K562 (cell line): ENCODE results near the gene TUB. TPM values are rescaled to one million over a fixed set of nuclear protein-coding genes. Genes with fewer than 3 reads are reported as not detected.
A peak's percentile ranks its signal among the peaks of the same experiment; 100 is the strongest.

Source experiments
- ATAC-seq: fragments of 200-7000 bp; cut with Tn5 transposase; 3 replicates; pipeline ENCODE4 v1.9.1; 2020; ENCODE audit warnings: moderate library complexity
- BruUV-seq: library from RNA; stranded (reverse); fragments of 400-500 nt; replicated peaks from 2 replicates; lab custom pipeline; 2021; lab: Mats Ljungman, UMichigan
- CTCF ChIA-PET: fragments of 300-600 bp; formaldehyde crosslinking; extraction: SDS; loops from one replicate; lab custom pipeline; 2021; ENCODE audit warnings: low intra/inter-chr PET ratio; lab: Yijun Ruan, JAX
- POLR2A ChIA-PET: fragments of 300-600, 350-650 bp; sonication (Branson Sonifier 250); formaldehyde crosslinking; extraction: SDS; loops from one replicate; lab custom pipeline; 2021; ENCODE audit warnings: antibody characterized with exemption, inconsistent platforms; lab: Yijun Ruan, JAX
- DNase-seq, 4 experiments: peaks; one replicate each; pipeline versions ENCODE4 v3.0.0 to v3.0.0-alpha.2; 2011 to 2018; ENCODE audit warnings: low spot score in 3 of 4, mixed read lengths in 3 of 4; ENCODE audit errors: extremely low read depth in 1 of 4
- FAIRE-seq: peaks from 2 replicates; lab custom pipeline; 2011; peaks lifted over from hg19 to GRCh38; lab: Jason Lieb, UNC
- H2AFZ ChIP-seq: 2 replicates; pipeline ENCODE4 v1.6.0; 2011; ENCODE audit warnings: low read depth, low read length, control low read depth, inconsistent platforms
- H3K27ac ChIP-seq: fragments of 200-600 bp; 3 replicates; pipeline ENCODE4 v1.8.0; 2011; ENCODE audit warnings: low read depth, mild to moderate bottlenecking, control low read depth, inconsistent platforms, low read length, moderate library complexity, mixed read lengths; ENCODE audit errors: extremely low read depth
- H3K27me3 ChIP-seq, 2 experiments: fragments of 300-600 bp in 1 of 2; 2 replicates in 1 of 2; 3 replicates in 1 of 2; pipeline versions ENCODE4 v1.6.0 to v1.8.0; 2011; ENCODE audit warnings: inconsistent platforms in 2 of 2, low read length in 2 of 2, mild to moderate bottlenecking in 1 of 2, mixed read lengths in 1 of 2, moderate library complexity in 1 of 2; ENCODE audit not compliant: control insufficient read depth in 2 of 2, insufficient read depth in 2 of 2
- H3K36me3 ChIP-seq: fragments of 300-600 bp; 3 replicates; pipeline ENCODE4 v1.8.0; 2011; ENCODE audit warnings: mild to moderate bottlenecking, low read length, inconsistent platforms; ENCODE audit not compliant: control insufficient read depth, insufficient read depth
- H3K4me1 ChIP-seq, 2 experiments: fragments of 200-600 bp in 1 of 2; replicated peaks in 1 of 2; 2 replicates in 1 of 2; 3 replicates in 1 of 2; pipeline versions ENCODE4 v1.5.1 to v1.8.0; 2011; ENCODE audit warnings: inconsistent platforms in 2 of 2, low read length in 2 of 2, mild to moderate bottlenecking in 1 of 2, mixed read lengths in 1 of 2, moderate library complexity in 1 of 2; ENCODE audit not compliant: control insufficient read depth in 2 of 2, insufficient read depth in 2 of 2
- H3K4me2 ChIP-seq: 2 replicates; pipeline ENCODE4 v1.6.1; 2011; ENCODE audit warnings: low read length, control low read depth, inconsistent platforms, mixed read lengths; ENCODE audit not compliant: insufficient read depth
- H3K4me3 ChIP-seq: fragments of 200-600 bp; sonication (generic), shearing (Covaris generic); 2 replicates; pipeline ENCODE4 v1.5.1; 2016; ENCODE audit warnings: control low read depth, inconsistent platforms
- H3K79me2 ChIP-seq: fragments of 200-600 bp; 3 replicates; pipeline ENCODE4 v1.8.0; 2011; ENCODE audit warnings: low read length, inconsistent platforms; ENCODE audit not compliant: control insufficient read depth, insufficient read depth
- H3K9ac ChIP-seq, 2 experiments: 2 replicates each; pipeline versions ENCODE4 v1.6.0 to v1.6.1; 2011; ENCODE audit warnings: low read depth in 2 of 2, low read length in 2 of 2, control low read depth in 1 of 2, inconsistent platforms in 1 of 2, mild to moderate bottlenecking in 1 of 2, mixed read lengths in 1 of 2; ENCODE audit not compliant: insufficient read depth in 1 of 2
- H3K9me1 ChIP-seq: one replicate; pipeline ENCODE4 v1.6.0; 2011; ENCODE audit warnings: inconsistent platforms, mild to moderate bottlenecking, low read length, moderate library complexity; ENCODE audit not compliant: control insufficient read depth, insufficient read depth
- H3K9me3 ChIP-seq: replicated peaks from 2 replicates; pipeline ENCODE4 v1.5.1; 2011; ENCODE audit warnings: low read depth, low read length, inconsistent platforms; ENCODE audit not compliant: control insufficient read depth, insufficient read depth
- H4K20me1 ChIP-seq: replicated peaks from 2 replicates; pipeline ENCODE4 v1.6.1; 2011; ENCODE audit warnings: low read length, inconsistent platforms, mixed read lengths; ENCODE audit not compliant: control insufficient read depth, insufficient read depth
- RAD21 ChIP-seq, 2 experiments: fragments of 250-450 bp in 1 of 2; fragments of 450-650 bp in 1 of 2; sonication (Bioruptor Pico) in 1 of 2; formaldehyde crosslinking in 1 of 2; IDR thresholded peaks in 1 of 2; conservative IDR thresholded peaks in 1 of 2; 2 replicates each; pipeline versions ENCODE4 v1.4.0 to v1.8.0; 2020 to 2022; ENCODE audit warnings: mild to moderate bottlenecking in 2 of 2, moderate library complexity in 1 of 2
- SP1 ChIP-seq: sonication (generic); formaldehyde crosslinking; IDR thresholded peaks from 2 replicates; pipeline ENCODE4 v1.8.1; 2022; ENCODE audit warnings: mild to moderate bottlenecking, missing genetic modification reagents
- TEAD1 ChIP-seq, 2 experiments: fragments of 450-650 bp in 1 of 2; sonication (generic) in 1 of 2; formaldehyde crosslinking; IDR thresholded peaks; 2 replicates each; pipeline versions ENCODE4 v1.4.0 to v1.8.0; 2020 to 2022; ENCODE audit warnings: mild to moderate bottlenecking in 2 of 2, missing genetic modification reagents in 1 of 2
- WGBS: fragments of 100-300 bp; shearing (Covaris generic); methylation state at CpG from one replicate; pipeline ENCODE4 v1.1.6; 2016; ENCODE audit warnings: low coverage, mixed read lengths; ENCODE audit not compliant: insufficient coverage; ENCODE audit errors: missing lambda C conversion rate; 5-methylcytosine and 5-hydroxymethylcytosine counted together
- in situ Hi-C: fragments of 300-500 bp; cut with MboI; formaldehyde crosslinking; loops from 4 replicates; pipeline ENCODE4 v1.15.0; 2018; ENCODE audit warnings: inconsistent platforms, mixed read lengths
- intact Hi-C: fragments of 100-400 bp; cut with micrococcal nuclease; formaldehyde crosslinking; loops from 2 replicates; pipeline ENCODE4 v1.14.2; 2022
- polyA plus RNA-seq, 8 experiments: library from polyadenylated mRNA; depleted of rRNA in 4 of 8; stranded (reverse) in 5 of 8; unstranded in 3 of 8; fragments of >200 nt; fragmentation: Nextera tagmentation in 2 of 8; fragmentation: Illumina TruSeq in 1 of 8; extraction: Ambion mirVana in 2 of 8; extraction: Trizol in 1 of 8; gene quantifications; 2 replicates each; pipeline versions ENCODE4 v1.2.1 to v1.2.3, GENCODE V29; 2011 to 2014; ENCODE audit warnings: inconsistent platforms in 1 of 8, missing spikeins in 1 of 8
- total RNA-seq, 7 experiments: library from RNA; depleted of rRNA in 6 of 7; stranded (reverse); fragments of >200 nt in 6 of 7; fragmentation: Illumina TruSeq in 2 of 7; extraction: Trizol in 2 of 7; gene quantifications; 2 replicates each; pipeline versions ENCODE4 v1.2.1 to v1.2.3, GENCODE V29; 2011 to 2021; ENCODE audit warnings: low replicate concordance in 1 of 7
- TF ChIP-seq, protein P1 (sequence below), 3 experiments: IDR thresholded peaks in 2 of 3; conservative IDR thresholded peaks in 1 of 3; 2 replicates each; pipeline ENCODE4 v1.5.1; 2011 to 2012; ENCODE audit warnings: low read length in 3 of 3, mild to moderate bottlenecking in 3 of 3, control low read depth in 2 of 3, improper control_type of control experiment in 1 of 3, inconsistent platforms in 1 of 3, low read depth in 1 of 3, mixed read lengths in 1 of 3, moderate library complexity in 1 of 3; ENCODE audit not compliant: insufficient read depth in 2 of 3

The TUB gene
- total and polyA plus RNA-seq, 9 of the 15 experiments (the other 6 are each of a cell fraction or from before 2014, with no cell fraction given), result not detected

DNA sequence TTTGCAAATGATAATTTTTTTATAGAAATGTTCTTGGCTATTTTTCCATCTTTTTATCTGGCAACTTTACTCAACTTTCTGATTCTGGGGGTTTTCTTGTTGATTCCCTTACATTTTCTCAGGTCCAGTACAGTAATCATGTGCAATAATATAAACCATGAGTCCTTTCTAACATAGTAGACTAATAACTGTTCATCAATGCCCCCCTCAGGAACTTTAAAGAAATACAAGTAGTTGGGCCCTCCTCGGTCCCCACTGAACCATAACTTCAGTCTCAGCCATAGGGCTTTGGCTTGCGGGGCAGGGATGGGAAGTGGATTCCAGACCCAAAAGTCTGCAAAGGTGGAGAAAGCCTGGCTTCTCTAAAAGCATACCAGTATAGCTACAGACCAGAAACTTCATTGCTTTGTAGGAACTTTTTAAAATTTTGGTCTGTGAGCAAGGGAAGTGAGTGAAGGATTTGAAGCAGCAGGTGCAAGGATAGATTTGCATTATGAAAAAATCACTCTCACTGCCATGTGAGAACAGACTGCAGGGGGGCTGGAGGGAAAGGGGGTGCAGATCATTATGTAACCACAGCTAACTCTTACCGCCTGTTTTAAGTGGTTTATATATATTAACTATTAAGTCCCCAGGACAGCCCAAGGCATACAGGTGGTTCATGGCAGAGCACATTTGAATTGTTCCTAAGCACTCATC, 10.4 kb upstream of the TUB start:
- Histone ChIP-seq H3K4me2 (no peak overlapping the region), H3K36me3 (no peaks in the 10 kb centered on the region), H3K4me1 (peaks cover 8 to 9% of the 10 kb centered on the region in 2 experiments; a peak in 2 of 5 replicates), H3K27ac (no peak overlapping the region), H2AFZ (no peak overlapping the region), H3K27me3 (peaks cover 16 to 54% of the 10 kb centered on the region in 2 experiments), H4K20me1 (peaks cover 8% of the 10 kb centered on the region), H3K9ac (no peak overlapping the region), H3K9me1 (no peaks in the 10 kb centered on the region), H3K4me3 (no peak overlapping the region), H3K9me3 (no peaks in the 10 kb centered on the region), H3K79me2 (no peaks in the 10 kb centered on the region)
- CTCF ChIA-PET, result interaction anchor here (0.6 to 1.6 kb wide), 2 partner anchors 37 to 61 kb away, joined by 4 to 16 read pairs; no protein-coding TSS in a partner anchor
- intact Hi-C loops, result loop anchor here (5.0 kb wide), 1 partner anchor 38 kb away; no protein-coding TSS in a partner anchor
- in situ Hi-C loops, result no loop called here
- no TSS peak for BruUV-seq
- DNase-seq, result peak; percentile 26 to 54 (median 47)
- WGBS, result 5% methylated on average over 3 of the region's 3 CpGs
- no peak for FAIRE-seq
- ATAC-seq, result peak; percentile 72
- POLR2A ChIA-PET, result no interaction called here
- TF ChIP-seq RAD21 (CRISPR knock-in tag; conservative IDR thresholded peaks at IDR 0.05 in 1 of 2, IDR thresholded peaks at IDR 0.05 in 1 of 2) (peak; percentile 15 to 48; a peak in 2 of 4 replicates), TEAD1 (CRISPR knock-in tag; IDR thresholded peaks at IDR 0.05) (no peak), SP1 (CRISPR knock-in tag) (no peak)
- TF ChIP-seq, protein P1, sequence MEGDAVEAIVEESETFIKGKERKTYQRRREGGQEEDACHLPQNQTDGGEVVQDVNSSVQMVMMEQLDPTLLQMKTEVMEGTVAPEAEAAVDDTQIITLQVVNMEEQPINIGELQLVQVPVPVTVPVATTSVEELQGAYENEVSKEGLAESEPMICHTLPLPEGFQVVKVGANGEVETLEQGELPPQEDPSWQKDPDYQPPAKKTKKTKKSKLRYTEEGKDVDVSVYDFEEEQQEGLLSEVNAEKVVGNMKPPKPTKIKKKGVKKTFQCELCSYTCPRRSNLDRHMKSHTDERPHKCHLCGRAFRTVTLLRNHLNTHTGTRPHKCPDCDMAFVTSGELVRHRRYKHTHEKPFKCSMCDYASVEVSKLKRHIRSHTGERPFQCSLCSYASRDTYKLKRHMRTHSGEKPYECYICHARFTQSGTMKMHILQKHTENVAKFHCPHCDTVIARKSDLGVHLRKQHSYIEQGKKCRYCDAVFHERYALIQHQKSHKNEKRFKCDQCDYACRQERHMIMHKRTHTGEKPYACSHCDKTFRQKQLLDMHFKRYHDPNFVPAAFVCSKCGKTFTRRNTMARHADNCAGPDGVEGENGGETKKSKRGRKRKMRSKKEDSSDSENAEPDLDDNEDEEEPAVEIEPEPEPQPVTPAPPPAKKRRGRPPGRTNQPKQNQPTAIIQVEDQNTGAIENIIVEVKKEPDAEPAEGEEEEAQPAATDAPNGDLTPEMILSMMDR (IDR thresholded peaks at IDR 0.05 in 2 of 3, conservative IDR thresholded peaks at IDR 0.05 in 1 of 3; ENCODE audit: insufficient read depth in 2 of 3, low read depth in 1 of 3, low read length in 3 of 3), result peak; percentile 6 to 50 (median 29); a peak in 4 of 6 replicates
